Lung (tissue), 12 donors: ENCODE data around the gene ZNF804B. TPM values are rescaled to one million over a fixed set of nuclear protein-coding genes. Genes with fewer than 3 reads are reported as not detected.
A peak's percentile ranks its signal among the peaks of the same experiment; 100 is the strongest.

Experiments used
- ATAC-seq: fragments of 200-7000 bp; cut with Tn5 transposase; one replicate; pipeline ENCODE4 v1.9.1; 2020; ENCODE audit warnings: moderate number of reproducible peaks; ENCODE audit not compliant: insufficient read depth, low FRiP score
- DNase-seq, 3 donors: peaks; one replicate each; pipeline ENCODE4 v3.0.0-alpha.2; 2013 to 2017
- H3K27ac ChIP-seq, 2 donors: one replicate each; pipeline ENCODE4 v1.5.1; 2013; ENCODE audit warnings: mild to moderate bottlenecking in 2 of 2, moderate library complexity in 2 of 2, control low read depth in 1 of 2, inconsistent platforms in 1 of 2, low read depth in 1 of 2, low read length in 1 of 2
- H3K27me3 ChIP-seq, 3 donors: one replicate each; pipeline ENCODE4 v1.5.1; 2013; ENCODE audit warnings: low read length in 2 of 3; ENCODE audit not compliant: control insufficient read depth in 3 of 3, insufficient read depth in 3 of 3
- H3K36me3 ChIP-seq, 4 donors: one replicate each; pipeline ENCODE4 v1.5.1; 2013; ENCODE audit warnings: low read length in 4 of 4, mild to moderate bottlenecking in 1 of 4, moderate library complexity in 1 of 4; ENCODE audit not compliant: control insufficient read depth in 4 of 4, insufficient read depth in 4 of 4
- H3K4me1 ChIP-seq, 5 donors: one replicate each; pipeline ENCODE4 v1.5.1; 2013; ENCODE audit warnings: low read length in 5 of 5, mild to moderate bottlenecking in 2 of 5, moderate library complexity in 1 of 5; ENCODE audit not compliant: control insufficient read depth in 5 of 5, insufficient read depth in 5 of 5
- H3K4me3 ChIP-seq: one replicate; pipeline ENCODE4 v1.5.1; 2013; ENCODE audit warnings: mild to moderate bottlenecking, control low read depth, moderate library complexity
- H3K9ac ChIP-seq, 2 donors: one replicate each; pipeline ENCODE4 v1.5.1; 2013; ENCODE audit warnings: low read length in 2 of 2, control low read depth in 1 of 2; ENCODE audit not compliant: insufficient read depth in 1 of 2
- H3K9me3 ChIP-seq, 4 donors: one replicate each; pipeline ENCODE4 v1.5.1; 2013; ENCODE audit warnings: low read length in 3 of 4, mild to moderate bottlenecking in 1 of 4, moderate library complexity in 1 of 4; ENCODE audit not compliant: control insufficient read depth in 4 of 4, insufficient read depth in 3 of 4
- CTCF ChIP-seq: IDR thresholded peaks from 2 replicates; pipeline ENCODE4 v1.5.1; 2012; ENCODE audit warnings: mild to moderate bottlenecking; ENCODE audit errors: control extremely low read depth, extremely low read depth
- WGBS, 2 donors: extraction: QIAGEN DNeasy Blood & Tissue Kit; methylation state at CpG; one replicate each; pipeline ENCODE4 v1.1.7; 2013; 5-methylcytosine and 5-hydroxymethylcytosine counted together
- polyA plus RNA-seq, 2 donors: library from polyadenylated mRNA; stranded (reverse); fragments of 200-250 nt; gene quantifications; one replicate each; pipeline ENCODE4 v1.2.1, GENCODE V29; 2013
- total RNA-seq, 2 donors: library from RNA; depleted of rRNA in 1 of 2; stranded (reverse); fragments of >200 nt in 1 of 2; gene quantifications; one replicate each; pipeline ENCODE4 v1.2.1, GENCODE V29; 2014 to 2021
- donor health status: control.
- donor health status: control.
- donor health status: Bipolar disorder and iron deficiency.
- donor health status: healthy.
- donor health status: DM: yes; HTN: yes; CAD: no.

ZNF804B gene
- total and polyA plus RNA-seq, 4 donors, result not detected

- Histone ChIP-seq H3K9ac (no peak overlapping the region), H3K9me3 (peaks cover 0 to 9% (median 2%) of the 10 kb centered on the region in 4 donors), H3K36me3 (no peaks in the 10 kb centered on the region), H3K4me1 (no peaks in the 10 kb centered on the region), H3K27ac (no peak overlapping the region), H3K27me3 (no peaks in the 10 kb centered on the region), H3K4me3 (no peak overlapping the region)
- ATAC-seq (no peak), DNase-seq (peak in 1 of 3 donors; percentile 9)
- TF ChIP-seq CTCF, result no peak
Measured at GRCh38 chr7:89145801-89146200, 386.3 kb downstream of the ZNF804B start.

- 82 to 86% methylated on average over 2 of the region's 2 CpGs for WGBS, 2 donors
- Histone ChIP-seq H3K27me3 (no peaks in the 10 kb centered on the region), H3K4me1 (no peaks in the 10 kb centered on the region), H3K4me3 (no peak overlapping the region), H3K27ac (no peak overlapping the region), H3K36me3 (no peaks in the 10 kb centered on the region), H3K9ac (no peak overlapping the region), H3K9me3 (no peaks in the 10 kb centered on the region)
- no peak for DNase-seq
- no peak for TF ChIP-seq CTCF
- no peak for ATAC-seq
Measured at GRCh38 chr7:89160107-89160506, 400.6 kb downstream of the ZNF804B start.

GRCh38 chr7:89165421-89165820 lies 405.9 kb downstream of the ZNF804B start:
- H3K27ac ChIP-seq, result no peak overlapping the region
- no peaks in the 10 kb centered on the region for H3K36me3 ChIP-seq
- no peak overlapping the region for H3K4me3 ChIP-seq
- WGBS, 2 donors, result 62 to 81% methylated on average over 3 of the region's 3 CpGs
- no peak for DNase-seq
- H3K4me1 ChIP-seq, result no peaks in the 10 kb centered on the region
- ATAC-seq, result no peak
- TF ChIP-seq CTCF, result no peak
- peaks cover 0 to 2% (median 0%) of the 10 kb centered on the region in 4 donors for H3K9me3 ChIP-seq
- no peaks in the 10 kb centered on the region for H3K27me3 ChIP-seq
- H3K9ac ChIP-seq, result no peak overlapping the region

GRCh38 chr7:89170628-89171027 lies 411.1 kb downstream of the ZNF804B start:
- Histone ChIP-seq H3K27ac (no peak overlapping the region), H3K9ac (no peak overlapping the region), H3K9me3 (peaks cover 0 to 2% (median 0%) of the 10 kb centered on the region in 4 donors), H3K36me3 (no peaks in the 10 kb centered on the region), H3K4me1 (no peaks in the 10 kb centered on the region), H3K4me3 (no peak overlapping the region), H3K27me3 (no peaks in the 10 kb centered on the region)
- ATAC-seq (no peak), DNase-seq (no peak)
- WGBS, 2 donors, result 59 to 82% methylated on average over 1 of the region's 1 CpG
- no peak for TF ChIP-seq CTCF
